ENCODE measurements around the gene CAPNS2.

Gene CAPNS2

DNA sequence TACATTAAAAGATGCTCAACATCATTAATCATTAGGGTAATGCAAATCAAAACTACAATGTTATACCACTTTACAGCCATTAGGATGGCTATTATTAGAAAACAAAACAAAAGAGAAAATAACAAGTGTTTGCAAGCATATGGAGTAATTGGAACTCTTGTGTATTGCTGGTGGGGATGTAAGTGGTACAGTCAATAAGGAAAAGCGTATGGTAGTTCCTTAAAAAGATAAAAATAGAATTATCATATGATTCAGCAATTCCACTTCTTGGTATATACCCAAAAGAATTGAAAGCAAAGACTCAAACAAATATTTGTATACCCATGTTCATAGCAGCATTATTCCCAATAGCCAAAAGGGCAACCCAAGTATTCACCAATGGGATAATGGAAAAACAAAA, 1.4 kb upstream of the CAPNS2 start:
- TF ChIP-seq, protein P1, sequence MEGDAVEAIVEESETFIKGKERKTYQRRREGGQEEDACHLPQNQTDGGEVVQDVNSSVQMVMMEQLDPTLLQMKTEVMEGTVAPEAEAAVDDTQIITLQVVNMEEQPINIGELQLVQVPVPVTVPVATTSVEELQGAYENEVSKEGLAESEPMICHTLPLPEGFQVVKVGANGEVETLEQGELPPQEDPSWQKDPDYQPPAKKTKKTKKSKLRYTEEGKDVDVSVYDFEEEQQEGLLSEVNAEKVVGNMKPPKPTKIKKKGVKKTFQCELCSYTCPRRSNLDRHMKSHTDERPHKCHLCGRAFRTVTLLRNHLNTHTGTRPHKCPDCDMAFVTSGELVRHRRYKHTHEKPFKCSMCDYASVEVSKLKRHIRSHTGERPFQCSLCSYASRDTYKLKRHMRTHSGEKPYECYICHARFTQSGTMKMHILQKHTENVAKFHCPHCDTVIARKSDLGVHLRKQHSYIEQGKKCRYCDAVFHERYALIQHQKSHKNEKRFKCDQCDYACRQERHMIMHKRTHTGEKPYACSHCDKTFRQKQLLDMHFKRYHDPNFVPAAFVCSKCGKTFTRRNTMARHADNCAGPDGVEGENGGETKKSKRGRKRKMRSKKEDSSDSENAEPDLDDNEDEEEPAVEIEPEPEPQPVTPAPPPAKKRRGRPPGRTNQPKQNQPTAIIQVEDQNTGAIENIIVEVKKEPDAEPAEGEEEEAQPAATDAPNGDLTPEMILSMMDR (IDR thresholded peaks at IDR 0.05; ENCODE audit: insufficient read depth, low read depth, low read length, missing control alignments), result no peak
- no peak overlapping the region for H3K4me3 ChIP-seq (ENCODE audit: low read depth, low read length)
- DNase-seq (ENCODE audit: low read depth), result no peak

- no peak for DNase-seq (ENCODE audit: low read depth)
- no peak overlapping the region for H3K4me3 ChIP-seq (ENCODE audit: low read depth, low read length)
- TF ChIP-seq, protein P1 (IDR thresholded peaks at IDR 0.05; ENCODE audit: insufficient read depth, low read depth, low read length, missing control alignments), result no peak
These were observed 898 bp downstream of the CAPNS2 start for GRCh38 chr16:55567382-55567781.

- TF ChIP-seq, protein P1 (IDR thresholded peaks at IDR 0.05; ENCODE audit: insufficient read depth, low read depth, low read length, missing control alignments), result no peak
- no peak overlapping the region for H3K4me3 ChIP-seq (ENCODE audit: low read depth, low read length)
- DNase-seq (ENCODE audit: low read depth), result no peak
These were observed 1.7 kb downstream of the CAPNS2 start for GRCh38 chr16:55568207-55568606.

DNA sequence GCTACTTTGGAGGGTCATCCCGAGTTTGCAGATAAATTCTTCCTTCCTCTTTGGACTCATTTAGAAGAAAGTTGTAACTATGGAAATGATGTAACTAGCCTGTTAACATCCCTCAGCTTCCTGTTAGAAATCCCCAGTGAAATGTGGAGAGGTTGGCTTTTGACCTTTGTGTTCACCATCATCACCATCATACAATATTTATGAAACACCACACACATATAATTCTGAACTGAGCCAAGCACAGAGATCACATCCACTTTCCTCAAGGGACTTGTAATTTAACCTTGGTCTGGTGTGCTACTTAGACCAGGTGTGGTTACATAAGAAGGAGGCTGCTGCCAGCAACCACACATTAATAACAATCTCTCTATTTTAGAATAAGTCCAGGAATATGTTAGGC, 2.5 kb downstream of the CAPNS2 start:
- H3K4me3 ChIP-seq (ENCODE audit: low read depth, low read length), result no peak overlapping the region
- TF ChIP-seq, protein P1 (IDR thresholded peaks at IDR 0.05; ENCODE audit: insufficient read depth, low read depth, low read length, missing control alignments), result no peak
- no peak for DNase-seq (ENCODE audit: low read depth)

- no peak for DNase-seq (ENCODE audit: low read depth)
- TF ChIP-seq, protein P1 (IDR thresholded peaks at IDR 0.05; ENCODE audit: insufficient read depth, low read depth, low read length, missing control alignments), result no peak
- H3K4me3 ChIP-seq (ENCODE audit: low read depth, low read length), result no peak overlapping the region
These were observed 3.7 kb downstream of the CAPNS2 start for GRCh38 chr16:55570159-55570558.

- DNase-seq (ENCODE audit: low read depth), result no peak
- TF ChIP-seq, protein P1 (IDR thresholded peaks at IDR 0.05; ENCODE audit: insufficient read depth, low read depth, low read length, missing control alignments), result no peak
- no peak overlapping the region for H3K4me3 ChIP-seq (ENCODE audit: low read depth, low read length)
These were observed 4.9 kb downstream of the CAPNS2 start for GRCh38 chr16:55571191-55571897.

- TF ChIP-seq, protein P1 (IDR thresholded peaks at IDR 0.05; ENCODE audit: insufficient read depth, low read depth, low read length, missing control alignments), result no peak
- no peak for DNase-seq (ENCODE audit: low read depth)
- no peak overlapping the region for H3K4me3 ChIP-seq (ENCODE audit: low read depth, low read length)
These were observed 6.0 kb downstream of the CAPNS2 start for GRCh38 chr16:55572439-55572838.
